Measurements from ENCODE around the gene KLHL8. TPM values are rescaled to one million over a fixed set of nuclear protein-coding genes. Genes with fewer than 3 reads are reported as not detected.

The KLHL8 gene
- total RNA-seq, 4 donors from 2014 or later = 6.2 to 11.5 (median 8.3) TPM

- no peak for DNase-seq (ENCODE audit: low spot score in 2 of 2)
- intact Hi-C loops (cut with DNase I; ENCODE audit: low total_unique reads) = no loop called here
- no peak overlapping the region for H3K4me3 ChIP-seq (ENCODE audit: low read depth, poor library complexity, severe bottlenecking)
- TF ChIP-seq POLR2A (IDR thresholded peaks at IDR 0.05) (no peak), CTCF (IDR thresholded peaks at IDR 0.05) (no peak)
- 98% methylated on average over 3 of the region's 3 CpGs for WGBS, 2 donors
These were observed 86.3 kb downstream of the KLHL8 start for GRCh38 chr4:87134122-87134521.

- TF ChIP-seq CTCF (IDR thresholded peaks at IDR 0.05) (no peak), POLR2A (IDR thresholded peaks at IDR 0.05) (no peak)
- H3K4me3 ChIP-seq (ENCODE audit: low read depth, poor library complexity, severe bottlenecking) = no peak overlapping the region
- intact Hi-C loops (cut with DNase I; ENCODE audit: low total_unique reads) = no loop called here
- no peak for DNase-seq (ENCODE audit: low spot score in 2 of 2)
- WGBS, 2 donors = 75 to 88% methylated on average over 2 of the region's 2 CpGs
These were observed 87.2 kb downstream of the KLHL8 start for GRCh38 chr4:87133183-87133582.

GRCh38 chr4:87132035-87132434, 88.4 kb downstream of the KLHL8 start:
- WGBS, 2 donors = 94 to 96% methylated on average over 8 of the region's 8 CpGs
- no peak overlapping the region for H3K4me3 ChIP-seq (ENCODE audit: low read depth, poor library complexity, severe bottlenecking)
- DNase-seq (ENCODE audit: low spot score in 2 of 2) = no peak
- intact Hi-C loops (cut with DNase I; ENCODE audit: low total_unique reads) = no loop called here
- TF ChIP-seq CTCF (IDR thresholded peaks at IDR 0.05) (no peak), POLR2A (IDR thresholded peaks at IDR 0.05) (no peak)

- intact Hi-C loops (cut with DNase I; ENCODE audit: low total_unique reads) = no loop called here
- no peak overlapping the region for H3K4me3 ChIP-seq (ENCODE audit: low read depth, poor library complexity, severe bottlenecking)
- TF ChIP-seq CTCF (IDR thresholded peaks at IDR 0.05) (no peak), POLR2A (IDR thresholded peaks at IDR 0.05) (no peak)
- DNase-seq (ENCODE audit: low spot score in 2 of 2) = no peak
- 94 to 99% methylated on average over 7 of the region's 7 CpGs for WGBS, 2 donors
These were observed 89.3 kb downstream of the KLHL8 start for GRCh38 chr4:87130985-87131703.

GRCh38 chr4:87129681-87130080, 90.7 kb downstream of the KLHL8 start:
- intact Hi-C loops (cut with DNase I; ENCODE audit: low total_unique reads) = no loop called here
- 95 to 97% methylated on average over 6 of the region's 6 CpGs for WGBS, 2 donors

More at GRCh38 chr4:87129681-87130080, 90.7 kb downstream of the KLHL8 start:
- no peak for TF ChIP-seq POLR2A (IDR thresholded peaks at IDR 0.05)
- no peak for TF ChIP-seq CTCF (IDR thresholded peaks at IDR 0.05)
- DNase-seq (ENCODE audit: low spot score in 2 of 2) = no peak
- no peak overlapping the region for H3K4me3 ChIP-seq (ENCODE audit: low read depth, poor library complexity, severe bottlenecking)
